ENCODE data around the gene RAMP1.
"Not testable (repeated sequence)": the region's sequence is repeated elsewhere in the genome, so short reads cannot be mapped to it uniquely, and the experiment has no call there.

RAMP1 gene

DNA sequence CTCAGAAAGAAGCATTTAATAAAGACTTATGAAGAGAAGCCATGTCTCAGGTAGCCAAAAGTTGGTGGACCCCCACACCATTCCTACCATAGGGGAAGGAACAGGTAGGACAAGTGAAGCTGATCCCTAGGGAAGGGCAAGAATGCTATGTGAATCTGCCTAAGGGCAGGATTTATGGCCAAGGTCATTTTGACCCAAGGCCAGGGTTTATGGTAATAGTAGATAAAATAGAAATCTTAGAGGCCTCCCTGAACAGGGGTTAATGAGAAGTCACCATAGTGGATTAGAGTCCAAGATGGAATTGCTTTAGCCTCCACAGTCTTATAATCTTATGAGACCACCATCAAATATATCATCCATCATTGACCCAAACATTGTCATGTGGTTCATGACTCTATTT lies 81.4 kb downstream of the RAMP1 start:
- DNase-seq (ENCODE audit: insufficient read length, low spot score), result no peak
- FAIRE-seq, result no peak

DNA sequence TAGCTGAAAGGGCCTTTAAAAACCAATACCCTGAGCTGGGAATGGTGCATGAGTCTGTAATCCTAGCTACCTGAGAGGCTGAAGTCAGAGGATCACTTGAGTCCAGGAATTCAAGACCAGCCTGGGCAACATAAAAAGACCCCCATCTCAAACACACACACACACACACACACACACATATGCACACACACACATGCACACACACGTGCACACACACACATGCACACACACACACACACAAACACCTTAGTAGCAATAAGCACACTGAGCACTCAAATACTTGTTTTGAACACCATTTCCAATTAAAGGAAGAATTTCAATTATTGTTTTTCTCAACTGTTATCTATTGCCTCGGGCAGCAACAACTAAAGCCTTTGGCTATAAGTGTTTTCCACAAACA lies 81.8 kb downstream of the RAMP1 start:
- FAIRE-seq, result no peak
- DNase-seq (ENCODE audit: insufficient read length, low spot score), result no peak

DNA sequence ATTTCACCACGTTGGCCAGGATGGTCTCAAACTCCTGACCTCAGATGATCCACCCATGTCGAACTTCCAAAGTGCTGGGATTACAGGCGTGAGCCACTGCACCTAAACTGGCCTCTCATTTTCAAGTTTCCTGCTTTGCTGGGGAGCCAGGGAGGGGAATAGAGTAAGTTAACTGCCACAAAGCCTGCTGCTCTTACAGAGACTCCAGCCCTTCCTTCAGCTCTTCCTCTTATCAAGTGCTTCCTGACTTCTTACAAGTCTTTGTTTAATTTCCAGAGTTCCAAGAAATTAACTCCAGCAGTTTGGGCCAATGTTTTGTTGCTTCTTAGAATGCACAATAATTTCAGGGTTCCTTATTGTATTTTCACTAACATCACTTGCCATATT lies 83.1 kb downstream of the RAMP1 start:
- FAIRE-seq (no peak), DNase-seq (ENCODE audit: insufficient read length, low spot score) (no peak)

DNA sequence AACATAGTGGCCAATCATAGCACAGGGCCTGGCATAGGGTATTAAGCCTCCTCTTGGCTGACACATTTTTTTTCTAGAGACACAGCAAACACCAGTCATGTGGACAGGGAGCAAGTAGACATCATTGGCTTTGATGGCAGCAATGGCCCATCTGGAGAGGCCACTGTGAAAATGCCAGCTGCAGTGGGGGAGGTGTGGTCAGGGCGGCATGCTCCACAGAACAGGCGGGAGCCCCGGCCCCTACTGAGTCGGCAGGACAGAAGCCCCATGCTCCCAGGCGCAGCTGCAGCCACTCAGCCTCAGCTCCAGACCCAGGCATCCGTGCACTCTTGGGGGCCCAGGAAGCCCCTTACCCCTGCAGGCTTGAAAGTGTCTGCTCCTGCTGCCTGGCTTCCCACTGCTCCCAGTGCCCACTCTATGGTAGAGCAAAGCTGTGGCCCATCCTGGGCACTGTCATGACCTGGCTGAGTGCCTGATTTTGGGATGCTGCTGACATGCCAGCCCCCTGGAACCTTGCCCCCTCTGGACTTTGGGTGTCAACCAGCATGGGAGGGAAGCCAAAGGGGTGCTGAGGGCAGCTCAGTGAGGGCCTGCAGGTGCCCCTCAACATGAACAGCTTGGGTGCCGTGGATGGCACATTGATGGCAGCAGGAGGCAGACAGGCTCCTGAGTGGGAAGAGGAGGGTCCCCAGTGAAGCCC lies 84.1 kb downstream of the RAMP1 start:
- FAIRE-seq (no peak), DNase-seq (ENCODE audit: insufficient read length, low spot score) (no peak)

DNA sequence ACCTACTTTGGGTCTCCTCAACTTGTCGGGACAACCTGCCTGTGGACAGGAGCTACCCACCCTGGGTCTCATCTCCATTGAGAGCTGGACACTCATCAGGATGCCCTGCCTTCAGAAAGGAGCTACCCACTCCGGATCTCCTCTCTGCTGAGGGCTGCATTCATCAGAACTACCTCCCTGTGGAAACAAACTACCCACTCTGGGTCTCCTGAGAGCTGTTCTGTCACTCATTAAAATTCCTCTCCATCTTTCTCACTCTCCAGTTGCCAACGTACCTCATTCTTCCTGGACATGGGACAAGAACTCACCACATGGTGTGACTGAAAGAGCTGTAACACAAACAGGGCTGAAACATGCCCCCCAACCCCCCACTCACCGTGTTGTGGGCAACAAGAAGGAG lies 84.9 kb downstream of the RAMP1 start:
- FAIRE-seq (no peak), DNase-seq (ENCODE audit: insufficient read length, low spot score) (no peak)

DNA sequence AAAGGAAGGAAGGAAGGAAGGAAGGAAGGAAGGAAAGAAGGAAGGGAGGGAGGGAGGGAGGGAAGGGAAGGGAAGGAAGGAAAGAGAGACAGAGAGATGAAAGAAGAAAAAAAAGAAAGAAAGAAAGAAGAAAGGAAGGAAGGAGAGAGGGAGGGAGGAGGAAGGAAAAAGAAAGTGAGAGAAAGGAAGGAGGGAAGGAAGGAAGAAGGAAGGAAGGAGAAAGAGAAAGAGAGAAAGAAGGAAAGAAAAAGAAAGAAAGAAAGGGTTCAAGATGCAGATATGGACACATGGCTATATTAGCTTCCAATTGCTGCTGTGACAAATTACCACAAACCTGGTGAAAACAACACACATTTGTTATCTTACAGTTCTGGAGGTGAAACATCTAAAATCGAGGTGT lies 87.0 kb downstream of the RAMP1 start:
- no peak for FAIRE-seq
- no peak for DNase-seq (ENCODE audit: insufficient read length, low spot score)

DNA sequence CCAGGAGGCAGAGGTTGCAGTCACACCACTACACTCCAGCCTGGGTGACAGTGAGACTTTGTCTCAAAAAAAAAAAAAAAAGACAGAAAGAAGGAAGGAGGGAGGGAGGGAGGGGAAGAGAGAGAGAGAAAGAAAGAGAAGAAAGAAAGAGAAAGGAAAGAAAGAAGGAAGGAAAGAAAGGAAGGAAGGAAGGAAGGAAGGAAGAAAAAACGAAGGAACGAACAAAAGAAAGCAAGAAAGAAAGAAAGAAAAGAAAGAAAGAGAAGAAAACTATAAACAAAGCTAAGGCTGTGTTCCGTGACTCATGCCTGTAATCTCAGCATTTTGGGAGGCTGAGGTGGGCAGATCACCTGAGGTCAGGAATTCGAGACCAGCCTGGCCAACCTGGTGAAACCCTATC lies 91.9 kb downstream of the RAMP1 start:
- DNase-seq (ENCODE audit: insufficient read length, low spot score); FAIRE-seq: not testable (repeated sequence)

DNA sequence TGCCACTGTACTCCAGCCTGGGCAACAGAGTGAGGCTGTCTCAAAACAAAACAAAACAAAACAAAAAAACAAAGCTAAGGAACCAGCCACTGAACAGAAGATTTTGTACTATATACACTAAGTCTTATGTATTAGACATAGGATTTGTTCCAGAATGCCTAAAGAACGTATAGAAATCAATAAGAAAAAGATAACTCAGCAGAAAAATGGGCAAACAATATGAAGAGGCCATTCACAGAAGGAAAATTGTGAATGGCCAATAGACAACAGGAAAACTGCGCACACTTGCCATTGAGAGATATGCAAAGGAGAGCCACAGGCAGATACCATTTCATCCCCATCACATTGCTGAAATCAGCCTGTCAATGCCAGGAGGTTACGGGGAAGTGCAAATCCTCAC lies 92.5 kb downstream of the RAMP1 start:
- FAIRE-seq (no peak), DNase-seq (ENCODE audit: insufficient read length, low spot score) (no peak)

DNA sequence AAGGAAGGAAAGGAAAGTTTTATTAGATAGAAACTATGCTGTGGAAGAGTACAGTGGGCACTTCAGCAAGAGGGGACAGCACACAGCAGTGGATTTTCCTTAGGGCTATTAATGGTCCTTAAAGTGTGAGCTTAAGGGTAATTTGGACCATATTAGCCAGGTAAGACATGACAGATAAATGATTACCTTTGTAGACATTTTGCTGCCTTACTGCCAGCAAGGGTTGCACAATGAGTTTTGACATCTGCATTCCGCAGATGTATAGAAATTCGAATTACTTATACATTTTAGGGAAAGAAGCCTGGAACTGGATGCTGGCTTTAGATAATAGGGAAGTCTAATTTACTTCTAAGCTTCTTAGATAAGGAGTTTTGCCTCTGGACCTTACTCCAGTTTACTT lies 93.4 kb downstream of the RAMP1 start:
- DNase-seq (ENCODE audit: insufficient read length, low spot score) (no peak), FAIRE-seq (no peak)

DNA sequence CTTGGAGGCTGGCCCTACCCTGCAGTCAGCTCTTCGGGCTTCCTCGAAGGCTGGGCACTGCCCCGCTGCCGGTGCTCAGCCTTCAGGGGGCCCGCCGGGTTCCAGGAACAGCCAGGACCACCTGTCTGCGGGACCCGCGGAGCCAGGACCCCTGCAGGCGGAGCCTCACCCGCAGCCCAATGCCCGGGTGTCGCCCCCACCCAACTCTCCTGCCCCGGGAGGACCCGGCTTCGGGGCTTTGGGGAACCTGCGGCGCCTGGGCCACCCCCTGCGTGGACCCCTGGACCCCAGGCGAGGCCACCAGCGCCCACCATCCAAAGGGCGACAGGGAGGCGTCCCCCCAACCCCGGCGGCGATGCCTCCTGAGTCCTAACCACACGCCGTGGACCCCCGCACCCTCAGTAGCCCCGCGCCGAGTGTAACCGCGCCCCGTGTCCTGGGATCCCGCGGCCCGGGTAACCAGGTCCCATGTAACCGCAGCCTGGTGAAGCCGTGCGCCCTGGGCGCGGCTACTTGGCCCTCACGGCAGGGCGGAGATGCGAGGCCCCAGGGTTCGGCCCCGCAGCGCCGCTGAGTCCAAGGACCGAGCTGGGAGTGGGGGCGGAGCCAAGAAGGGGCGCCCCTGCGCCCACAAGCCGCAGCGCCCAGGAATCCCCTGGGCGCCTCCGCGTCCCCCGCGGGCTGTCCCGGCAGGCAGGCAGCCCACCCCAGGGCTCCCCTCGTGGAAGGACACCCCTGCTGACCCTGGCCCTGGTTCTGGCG lies 96.4 kb downstream of the RAMP1 start:
- FAIRE-seq (no peak), DNase-seq (ENCODE audit: insufficient read length, low spot score) (no peak)

DNA sequence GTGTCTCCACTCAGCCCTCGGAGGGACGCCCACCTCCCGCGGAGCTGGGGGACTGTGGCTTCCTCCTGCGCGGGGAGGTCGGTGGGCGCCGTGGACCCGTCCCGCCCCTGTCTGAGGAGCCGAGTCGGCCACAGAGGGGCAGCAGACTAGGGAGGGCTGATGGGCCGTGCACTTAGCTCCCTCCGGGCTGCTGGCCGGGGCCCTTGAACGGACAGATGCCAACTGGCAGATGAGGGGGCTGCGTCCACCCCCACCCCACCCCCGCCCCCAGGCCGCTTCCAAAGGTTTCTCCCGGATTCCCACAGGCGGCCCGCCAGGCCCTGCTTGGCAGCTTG lies 96.9 kb downstream of the RAMP1 start:
- DNase-seq (ENCODE audit: insufficient read length, low spot score) (no peak), FAIRE-seq (no peak)

DNA sequence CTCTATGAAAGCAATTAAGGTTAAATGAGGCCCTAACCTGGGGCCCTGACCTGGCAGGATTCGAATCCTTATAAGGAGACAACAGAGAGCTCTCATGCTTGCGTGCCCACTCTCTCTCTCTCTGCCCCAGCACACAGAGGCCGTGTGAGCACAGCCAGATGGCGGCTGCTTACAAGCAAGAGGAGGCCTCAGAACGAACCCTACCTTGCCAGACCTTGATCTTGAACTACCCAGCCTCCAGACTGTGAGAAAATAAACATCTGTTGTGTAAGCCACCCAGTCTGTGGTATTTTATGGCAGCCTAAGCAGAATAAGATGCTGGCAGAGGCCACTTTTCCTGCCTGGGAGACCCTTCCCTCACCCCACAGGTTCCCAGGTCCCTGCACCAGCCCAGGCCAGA lies 102.2 kb downstream of the RAMP1 start:
- no peak for FAIRE-seq
- DNase-seq (ENCODE audit: insufficient read length, low spot score), result no peak

Data from GM19239 (cell line).